Fibroblast of lung (primary cell): ENCODE results near the gene DPH3.

ENCODE experiments used
- EZH2 ChIP-seq: IDR thresholded peaks from 2 replicates; pipeline ENCODE4 v1.5.1; 2012; ENCODE audit warnings: low read length, control low read depth, mild to moderate bottlenecking; ENCODE audit errors: missing control alignments
- TF ChIP-seq, protein P1 (sequence below), 2 donors: IDR thresholded peaks in 1 of 2; conservative IDR thresholded peaks in 1 of 2; 1 replicate in 1 of 2; 2 replicates in 1 of 2; pipeline ENCODE4 v1.5.1; 2011 to 2012; ENCODE audit warnings: low read length in 2 of 2, control low read depth in 1 of 2, inconsistent platforms in 1 of 2, low read depth in 1 of 2, mild to moderate bottlenecking in 1 of 2

DNA sequence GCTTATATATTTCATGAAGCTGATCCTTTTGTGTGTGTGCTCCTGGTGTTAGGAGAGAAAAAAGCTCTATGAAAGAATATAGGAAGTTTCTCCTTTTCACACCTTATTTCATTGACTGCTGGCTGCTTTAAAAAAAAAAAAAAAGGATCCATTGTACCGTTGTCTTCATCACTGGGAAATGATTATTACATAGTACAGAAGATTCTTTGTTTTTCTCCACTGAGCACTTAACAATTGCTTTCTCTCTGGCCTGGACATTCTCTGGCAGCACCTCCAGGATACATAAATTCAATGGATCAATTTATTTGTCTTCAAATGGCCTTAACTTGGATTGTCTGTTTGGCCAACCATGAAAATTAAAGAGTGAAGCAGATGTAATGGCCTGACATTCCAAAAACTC, 37.2 kb downstream of the DPH3 start:
- TF ChIP-seq, protein P1, sequence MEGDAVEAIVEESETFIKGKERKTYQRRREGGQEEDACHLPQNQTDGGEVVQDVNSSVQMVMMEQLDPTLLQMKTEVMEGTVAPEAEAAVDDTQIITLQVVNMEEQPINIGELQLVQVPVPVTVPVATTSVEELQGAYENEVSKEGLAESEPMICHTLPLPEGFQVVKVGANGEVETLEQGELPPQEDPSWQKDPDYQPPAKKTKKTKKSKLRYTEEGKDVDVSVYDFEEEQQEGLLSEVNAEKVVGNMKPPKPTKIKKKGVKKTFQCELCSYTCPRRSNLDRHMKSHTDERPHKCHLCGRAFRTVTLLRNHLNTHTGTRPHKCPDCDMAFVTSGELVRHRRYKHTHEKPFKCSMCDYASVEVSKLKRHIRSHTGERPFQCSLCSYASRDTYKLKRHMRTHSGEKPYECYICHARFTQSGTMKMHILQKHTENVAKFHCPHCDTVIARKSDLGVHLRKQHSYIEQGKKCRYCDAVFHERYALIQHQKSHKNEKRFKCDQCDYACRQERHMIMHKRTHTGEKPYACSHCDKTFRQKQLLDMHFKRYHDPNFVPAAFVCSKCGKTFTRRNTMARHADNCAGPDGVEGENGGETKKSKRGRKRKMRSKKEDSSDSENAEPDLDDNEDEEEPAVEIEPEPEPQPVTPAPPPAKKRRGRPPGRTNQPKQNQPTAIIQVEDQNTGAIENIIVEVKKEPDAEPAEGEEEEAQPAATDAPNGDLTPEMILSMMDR (conservative IDR thresholded peaks at IDR 0.05 in 1 of 2, IDR thresholded peaks at IDR 0.05 in 1 of 2; ENCODE audit: low read depth in 1 of 2, low read length in 2 of 2), result no peak
- no peak for TF ChIP-seq EZH2
